ENCODE measurements around the gene LSS.

LSS gene

GRCh38 chr21:46228345-46229051 is at the start of gene LSS:
Gene LSS, minus strand, starts transcription at chr21:46228774. Its CDS starts 29 bp downstream, at chr21:46228745.
- no peak for FAIRE-seq

- no peak for FAIRE-seq
Observed at GRCh38 chr21:46274797-46275390, 46.3 kb upstream of the LSS start.

GRCh38 chr21:46273341-46273740 is 44.8 kb upstream of the LSS start:
- FAIRE-seq: no peak

GRCh38 chr21:46269466-46269865 is 40.9 kb upstream of the LSS start:
- FAIRE-seq: no peak

GRCh38 chr21:46268371-46268770 is 39.8 kb upstream of the LSS start:
- no peak for FAIRE-seq

- FAIRE-seq: no peak
Observed at GRCh38 chr21:46266946-46267345, 38.4 kb upstream of the LSS start.

GRCh38 chr21:46265736-46266525 is 37.4 kb upstream of the LSS start:
- no peak for FAIRE-seq

GRCh38 chr21:46264690-46265144 is 36.1 kb upstream of the LSS start:
- no peak for FAIRE-seq

- no peak for FAIRE-seq
Observed at GRCh38 chr21:46264046-46264689, 35.6 kb upstream of the LSS start.

- FAIRE-seq: no peak
Observed at GRCh38 chr21:46256501-46256994, 28.0 kb upstream of the LSS start.

- FAIRE-seq: no peak
Observed at GRCh38 chr21:46255758-46256337, 27.3 kb upstream of the LSS start.

GRCh38 chr21:46255166-46255565 is 26.6 kb upstream of the LSS start:
- FAIRE-seq: no peak

GRCh38 chr21:46254208-46254975 is 25.8 kb upstream of the LSS start:
- no peak for FAIRE-seq

GRCh38 chr21:46253610-46254124 is 25.1 kb upstream of the LSS start:
- FAIRE-seq: no peak

GRCh38 chr21:46252840-46253239 is 24.3 kb upstream of the LSS start:
- FAIRE-seq: no peak

GRCh38 chr21:46250146-46250725 is 21.7 kb upstream of the LSS start:
- FAIRE-seq: no peak

- no peak for FAIRE-seq
Observed at GRCh38 chr21:46248827-46249226, 20.3 kb upstream of the LSS start.

- no peak for FAIRE-seq
Observed at GRCh38 chr21:46248422-46248782, 19.8 kb upstream of the LSS start.

- FAIRE-seq: no peak
Observed at GRCh38 chr21:46247699-46248421, 19.3 kb upstream of the LSS start.

- FAIRE-seq: no peak
Observed at GRCh38 chr21:46246345-46246744, 17.8 kb upstream of the LSS start.

Data from endometrium (tissue), 2 donors.